Measurements from ENCODE around the gene PCK2.

PCK2 gene

DNA sequence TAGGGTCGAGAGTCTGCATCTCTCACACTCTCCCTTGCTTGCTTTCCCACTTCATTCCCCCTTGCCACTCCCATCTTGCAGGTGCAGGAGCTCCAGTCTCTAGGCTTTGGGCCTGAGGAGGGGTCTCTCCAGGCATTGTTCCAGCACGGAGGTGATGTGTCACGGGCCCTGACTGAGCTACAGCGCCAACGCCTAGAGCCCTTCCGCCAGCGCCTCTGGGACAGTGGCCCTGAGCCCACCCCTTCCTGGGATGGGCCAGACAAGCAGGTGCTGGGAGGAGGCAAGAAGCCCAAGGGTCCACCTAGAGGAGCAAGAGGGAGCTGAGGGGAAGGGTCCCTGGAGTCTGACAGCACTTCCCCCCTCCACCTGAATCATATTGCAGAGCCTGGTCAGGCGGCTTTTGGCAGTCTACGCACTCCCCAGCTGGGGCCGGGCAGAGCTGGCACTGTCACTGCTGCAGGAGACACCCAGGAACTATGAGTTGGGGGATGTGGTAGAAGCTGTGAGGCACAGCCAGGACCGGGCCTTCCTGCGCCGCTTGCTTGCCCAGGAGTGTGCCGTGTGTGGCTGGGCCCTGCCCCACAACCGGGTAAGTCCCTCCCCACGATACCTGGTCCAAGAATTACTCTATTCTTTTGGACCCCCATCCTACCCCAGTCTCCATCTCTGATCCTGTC lies 57.4 kb downstream of the PCK2 start:
- TF ChIP-seq, protein P1, sequence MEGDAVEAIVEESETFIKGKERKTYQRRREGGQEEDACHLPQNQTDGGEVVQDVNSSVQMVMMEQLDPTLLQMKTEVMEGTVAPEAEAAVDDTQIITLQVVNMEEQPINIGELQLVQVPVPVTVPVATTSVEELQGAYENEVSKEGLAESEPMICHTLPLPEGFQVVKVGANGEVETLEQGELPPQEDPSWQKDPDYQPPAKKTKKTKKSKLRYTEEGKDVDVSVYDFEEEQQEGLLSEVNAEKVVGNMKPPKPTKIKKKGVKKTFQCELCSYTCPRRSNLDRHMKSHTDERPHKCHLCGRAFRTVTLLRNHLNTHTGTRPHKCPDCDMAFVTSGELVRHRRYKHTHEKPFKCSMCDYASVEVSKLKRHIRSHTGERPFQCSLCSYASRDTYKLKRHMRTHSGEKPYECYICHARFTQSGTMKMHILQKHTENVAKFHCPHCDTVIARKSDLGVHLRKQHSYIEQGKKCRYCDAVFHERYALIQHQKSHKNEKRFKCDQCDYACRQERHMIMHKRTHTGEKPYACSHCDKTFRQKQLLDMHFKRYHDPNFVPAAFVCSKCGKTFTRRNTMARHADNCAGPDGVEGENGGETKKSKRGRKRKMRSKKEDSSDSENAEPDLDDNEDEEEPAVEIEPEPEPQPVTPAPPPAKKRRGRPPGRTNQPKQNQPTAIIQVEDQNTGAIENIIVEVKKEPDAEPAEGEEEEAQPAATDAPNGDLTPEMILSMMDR (IDR thresholded peaks at IDR 0.05; ENCODE audit: low read depth, low read length), result no peak
- H3K4me3 ChIP-seq (ENCODE audit: low read depth, low read length), result no peak overlapping the region
- in situ Hi-C loops (cut with HindIII; ENCODE audit: low sequenced_read_pairs), result no loop called here
- no peak for DNase-seq (ENCODE audit: low read depth, low spot score)

All from astrocyte of the spinal cord (primary cell).